Right lobe of liver (tissue), 6 donors: ENCODE results near the gene PSEN1. TPM values are rescaled to one million over a fixed set of nuclear protein-coding genes. Genes with fewer than 3 reads are reported as not detected.

Experiments used
- ATAC-seq, 4 donors: fragments of 200-7000 bp; cut with Tn5 transposase; one replicate each; pipeline ENCODE4 v1.9.1; 2020; ENCODE audit warnings: mild to moderate bottlenecking in 4 of 4, moderate library complexity in 4 of 4
- DNase-seq, 3 donors: peaks; one replicate each; pipeline ENCODE4 v3.0.0-alpha.2; 2020
- H3K27ac ChIP-seq, 3 donors: fragments of 200-600 bp; one replicate each; pipeline ENCODE4 v1.8.0; 2022
- H3K27me3 ChIP-seq, 2 donors: fragments of 200-600 bp; one replicate each; pipeline ENCODE4 v1.8.0; 2022
- H3K36me3 ChIP-seq, 4 donors: fragments of 200-600 bp; sonication (generic) in 1 of 4; one replicate each; pipeline versions ENCODE4 v1.5.1 to v1.8.0; 2017 to 2022; ENCODE audit warnings: control low read depth in 1 of 4
- H3K4me1 ChIP-seq, 4 donors: fragments of 200-600 bp; sonication (generic) in 1 of 4; one replicate each; pipeline versions ENCODE4 v1.5.1 to v1.8.0; 2017 to 2022; ENCODE audit warnings: control low read depth in 1 of 4
- H3K4me3 ChIP-seq, 3 donors: fragments of 200-600 bp; one replicate each; pipeline ENCODE4 v1.8.0; 2022
- H3K9me3 ChIP-seq, 4 donors: fragments of 200-600 bp; sonication (generic) in 1 of 4; one replicate each; pipeline versions ENCODE4 v1.5.1 to v1.8.0; 2017 to 2022; ENCODE audit warnings: control low read depth in 1 of 4
- POLR2A ChIP-seq: fragments of 450-650 bp; IDR thresholded peaks from one replicate; pipeline ENCODE4 v1.6.1; 2017; ENCODE audit warnings: antibody characterized with exemption, mild to moderate bottlenecking
- WGBS: methylation state at CpG from one replicate; pipeline ENCODE4 v1.1.6; 2018; ENCODE audit warnings: low coverage, low lambda C conversion rate; ENCODE audit not compliant: insufficient coverage; ENCODE audit errors: missing lambda C conversion rate; 5-methylcytosine and 5-hydroxymethylcytosine counted together
- intact Hi-C, 2 donors: fragments of 100-400 bp; cut with DNase I; formaldehyde crosslinking; loops; one replicate each; pipeline versions ENCODE4 v1.11.2 to v1.14.1; 2022
- total RNA-seq, 6 experiments: library from RNA; depleted of rRNA in 2 of 6; stranded (reverse); fragments of >200 nt in 2 of 6; fragmentation: NEBNext Ultra II Directional in 3 of 6; extraction: Animal tissue kit (Norgen Biotek cat#: 25700) in 3 of 6; gene quantifications; one replicate each; pipeline versions ENCODE4 v1.1.0 to v1.2.4, GENCODE V29; 2016 to 2023
- TF ChIP-seq, protein P1 (sequence below), 4 donors: fragments of 200-600 bp in 3 of 4; fragments of 450-650 bp in 1 of 4; IDR thresholded peaks; one replicate each; pipeline versions ENCODE4 v1.5.1 to v1.8.0; 2016 to 2022; ENCODE audit warnings: antibody characterized with exemption in 4 of 4, mild to moderate bottlenecking in 2 of 4
- donor health status: DM: no; HTN: yes; CAD: no.
- donor health status: DM: no; HTN: no; CAD: no.
- donor health status: DM: no; HTN: no; CAD: no.
- donor health status: DM: no; HTN: yes; CAD: no.
- donor health status: DM: no; HTN: yes; CAD: no.

The PSEN1 gene
- total RNA-seq, 6 experiments from 2014 or later: 22.5 to 28.2 (median 25.0) TPM

DNA sequence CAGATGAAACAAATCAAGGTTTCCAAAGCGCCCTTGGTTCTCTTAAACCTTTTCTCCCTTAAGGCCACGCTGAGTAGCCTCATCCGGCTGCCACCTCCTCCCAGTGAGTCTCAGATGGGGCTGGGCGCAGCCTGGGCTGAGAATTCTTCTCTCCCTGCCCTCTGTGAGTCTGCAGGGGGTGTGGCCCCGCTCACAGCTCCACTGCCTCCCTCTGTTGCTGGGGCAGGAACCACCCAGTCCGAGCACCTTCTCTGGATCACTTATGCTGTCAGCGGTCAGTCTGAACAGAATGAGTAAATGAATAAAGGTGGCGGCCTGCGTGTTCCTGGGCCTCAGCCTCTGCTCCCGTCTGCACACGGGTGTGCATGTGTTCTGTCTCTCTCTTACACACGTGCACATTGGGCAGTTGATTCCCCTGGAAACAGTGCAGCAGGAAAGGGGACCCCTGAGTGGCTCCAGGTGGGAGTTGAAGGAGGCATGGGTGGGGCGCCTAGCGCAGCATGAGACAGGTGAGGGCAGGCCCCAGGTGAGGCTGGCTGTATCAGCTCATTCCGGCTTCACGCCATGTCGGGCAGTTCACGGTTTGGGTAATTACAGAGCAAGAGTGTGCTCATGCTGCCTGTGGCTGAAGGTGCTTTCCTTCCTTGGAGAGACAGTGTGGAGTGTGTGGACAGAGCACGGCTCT lies 105.3 kb downstream of the PSEN1 start:
- DNase-seq (peak in 1 of 3 donors; percentile 47), ATAC-seq (no peak)
- intact Hi-C loops: no loop called here
- 92% methylated on average over 6 of the region's 19 CpGs for whole genome bisulfite sequencing
- H3K27me3 ChIP-seq: peaks cover 0 to 5% of the 10 kb centered on the region in 2 donors
- no peak overlapping the region for H3K27ac ChIP-seq
- no peak overlapping the region for H3K4me3 ChIP-seq
- H3K4me1 ChIP-seq: peaks cover 0 to 21% (median 0%) of the 10 kb centered on the region in 4 donors
- no peak for TF ChIP-seq POLR2A
- TF ChIP-seq, protein P1, sequence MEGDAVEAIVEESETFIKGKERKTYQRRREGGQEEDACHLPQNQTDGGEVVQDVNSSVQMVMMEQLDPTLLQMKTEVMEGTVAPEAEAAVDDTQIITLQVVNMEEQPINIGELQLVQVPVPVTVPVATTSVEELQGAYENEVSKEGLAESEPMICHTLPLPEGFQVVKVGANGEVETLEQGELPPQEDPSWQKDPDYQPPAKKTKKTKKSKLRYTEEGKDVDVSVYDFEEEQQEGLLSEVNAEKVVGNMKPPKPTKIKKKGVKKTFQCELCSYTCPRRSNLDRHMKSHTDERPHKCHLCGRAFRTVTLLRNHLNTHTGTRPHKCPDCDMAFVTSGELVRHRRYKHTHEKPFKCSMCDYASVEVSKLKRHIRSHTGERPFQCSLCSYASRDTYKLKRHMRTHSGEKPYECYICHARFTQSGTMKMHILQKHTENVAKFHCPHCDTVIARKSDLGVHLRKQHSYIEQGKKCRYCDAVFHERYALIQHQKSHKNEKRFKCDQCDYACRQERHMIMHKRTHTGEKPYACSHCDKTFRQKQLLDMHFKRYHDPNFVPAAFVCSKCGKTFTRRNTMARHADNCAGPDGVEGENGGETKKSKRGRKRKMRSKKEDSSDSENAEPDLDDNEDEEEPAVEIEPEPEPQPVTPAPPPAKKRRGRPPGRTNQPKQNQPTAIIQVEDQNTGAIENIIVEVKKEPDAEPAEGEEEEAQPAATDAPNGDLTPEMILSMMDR (IDR thresholded peaks at IDR 0.05): no peak
- no peaks in the 10 kb centered on the region for H3K36me3 ChIP-seq
- no peaks in the 10 kb centered on the region for H3K9me3 ChIP-seq

DNA sequence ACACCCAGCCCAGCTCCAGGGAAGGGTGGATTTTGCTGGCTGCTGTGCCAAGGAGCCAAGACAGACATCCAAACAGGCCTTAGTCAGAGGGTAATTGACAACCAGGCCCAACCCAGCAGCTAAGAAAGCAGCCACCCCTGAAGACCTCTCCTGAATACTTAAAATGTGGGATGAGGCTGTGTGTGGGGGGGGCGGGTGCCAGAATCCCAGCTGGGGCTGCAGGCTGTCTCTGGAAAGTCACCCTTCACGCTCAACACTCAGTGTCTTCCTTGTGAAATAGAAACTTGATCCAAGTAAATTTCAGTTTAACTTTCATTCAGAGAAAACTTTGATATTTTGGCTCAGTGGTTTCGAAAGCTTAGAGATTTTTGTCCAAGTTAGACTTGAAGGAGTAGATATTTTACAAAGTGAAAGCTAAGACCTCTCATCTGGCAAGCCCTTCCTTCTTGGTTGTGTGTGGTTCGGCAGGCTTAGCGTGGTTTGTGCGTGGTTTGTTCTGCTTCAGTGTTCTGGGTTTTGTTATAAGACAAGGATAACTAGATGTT lies 106.1 kb downstream of the PSEN1 start:
- Histone ChIP-seq H3K27ac (no peak overlapping the region), H3K9me3 (no peaks in the 10 kb centered on the region), H3K27me3 (peaks cover 0 to 5% of the 10 kb centered on the region in 2 donors), H3K4me3 (no peak overlapping the region), H3K36me3 (no peaks in the 10 kb centered on the region), H3K4me1 (peaks cover 0 to 18% (median 0%) of the 10 kb centered on the region in 4 donors)
- no peak for ATAC-seq
- WGBS: 74% methylated on average over 6 of the region's 6 CpGs
- TF ChIP-seq, protein P1 (IDR thresholded peaks at IDR 0.05): no peak
- intact Hi-C loops: no loop called here
- DNase-seq: peak in 1 of 3 donors; percentile 7

DNA sequence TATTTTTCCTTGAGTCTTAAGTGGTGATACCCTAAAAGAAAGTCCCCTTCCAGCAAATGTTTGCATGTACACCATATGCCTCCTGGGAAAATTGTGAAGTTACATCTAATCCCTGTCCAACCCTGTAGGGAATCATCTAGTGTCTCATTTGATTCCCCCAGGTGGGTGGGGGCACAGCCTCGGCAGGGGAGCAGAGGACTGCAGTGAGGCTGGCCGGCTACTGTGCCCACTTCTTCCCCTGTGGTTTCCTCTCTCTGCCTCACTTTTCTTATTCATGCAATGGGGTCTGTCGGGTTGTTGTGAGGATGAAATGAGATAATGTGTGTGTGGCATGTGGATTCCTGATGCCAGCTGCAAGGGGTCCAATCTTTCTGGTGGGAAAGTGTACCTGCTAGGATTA lies 107.0 kb downstream of the PSEN1 start:
- ATAC-seq (no peak), DNase-seq (peak in 1 of 3 donors; percentile 9)
- peaks cover 0 to 9% (median 0%) of the 10 kb centered on the region in 4 donors for H3K4me1 ChIP-seq
- no peak for TF ChIP-seq POLR2A
- TF ChIP-seq, protein P1 (IDR thresholded peaks at IDR 0.05): no peak
- no peak overlapping the region for H3K27ac ChIP-seq
- H3K9me3 ChIP-seq: no peaks in the 10 kb centered on the region
- intact Hi-C loops: no loop called here
- H3K4me3 ChIP-seq: no peak overlapping the region
- WGBS: 67% methylated on average over 1 of the region's 3 CpGs
- H3K27me3 ChIP-seq: peaks cover 0 to 5% of the 10 kb centered on the region in 2 donors
- no peaks in the 10 kb centered on the region for H3K36me3 ChIP-seq

DNA sequence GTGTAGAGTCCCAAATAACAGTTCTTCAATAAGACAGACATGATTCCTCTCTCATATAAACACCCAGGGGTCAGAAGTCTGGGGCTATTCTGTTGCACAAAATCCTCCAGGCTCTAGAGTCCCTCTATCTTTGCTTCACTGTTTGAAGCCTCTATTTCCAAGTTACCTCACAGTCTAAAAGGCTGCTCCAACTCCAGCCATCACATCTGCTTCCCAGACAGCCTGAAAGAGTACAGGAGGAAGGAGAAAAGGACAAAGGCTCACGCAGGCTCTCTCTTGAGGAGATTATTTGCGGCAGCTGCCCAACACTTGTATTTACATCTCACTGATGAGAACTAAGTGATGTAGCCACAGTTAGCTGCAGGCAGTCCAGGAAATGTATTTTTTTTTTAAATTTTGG lies 107.4 kb downstream of the PSEN1 start:
- H3K4me1 ChIP-seq: peaks cover 0 to 9% (median 0%) of the 10 kb centered on the region in 4 donors

More for the DNA sequence above, 107.4 kb downstream of the PSEN1 start:
- H3K4me3 ChIP-seq: no peak overlapping the region
- intact Hi-C loops: no loop called here
- no peaks in the 10 kb centered on the region for H3K9me3 ChIP-seq
- TF ChIP-seq POLR2A: no peak
- TF ChIP-seq, protein P1 (IDR thresholded peaks at IDR 0.05): no peak
- 100% methylated on average over 2 of the region's 2 CpGs for WGBS
- ATAC-seq: no peak
- no peak overlapping the region for H3K27ac ChIP-seq
- H3K27me3 ChIP-seq: peaks cover 0 to 5% of the 10 kb centered on the region in 2 donors
- DNase-seq: no peak
- H3K36me3 ChIP-seq: no peaks in the 10 kb centered on the region
